Fibroblast of mammary gland (primary cell): ENCODE measurements around the gene DGKB.
A peak's percentile ranks its signal among the peaks of the same experiment; 100 is the strongest.

ENCODE experiments used
- DNase-seq: peaks from one replicate; pipeline ENCODE4 v3.0.0-alpha.2; 2010; ENCODE audit warnings: low read depth
- H3K4me3 ChIP-seq: 2 replicates; pipeline ENCODE4 v1.5.1; 2011; ENCODE audit warnings: low read depth, mild to moderate bottlenecking, low read length, moderate library complexity; ENCODE audit not compliant: control insufficient read depth
- CTCF ChIP-seq: conservative IDR thresholded peaks from 2 replicates; pipeline ENCODE4 v1.5.1; 2011; ENCODE audit warnings: low read depth, low read length, inconsistent platforms; ENCODE audit not compliant: control insufficient read depth, insufficient read depth

Gene DGKB

GRCh38 chr7:14457568-14458453, 444.7 kb downstream of the DGKB start:
- peak; percentile 84 for TF ChIP-seq CTCF
- peak overlapping the region; percentile 27 for H3K4me3 ChIP-seq
- DNase-seq = peak; percentile 89

DNA sequence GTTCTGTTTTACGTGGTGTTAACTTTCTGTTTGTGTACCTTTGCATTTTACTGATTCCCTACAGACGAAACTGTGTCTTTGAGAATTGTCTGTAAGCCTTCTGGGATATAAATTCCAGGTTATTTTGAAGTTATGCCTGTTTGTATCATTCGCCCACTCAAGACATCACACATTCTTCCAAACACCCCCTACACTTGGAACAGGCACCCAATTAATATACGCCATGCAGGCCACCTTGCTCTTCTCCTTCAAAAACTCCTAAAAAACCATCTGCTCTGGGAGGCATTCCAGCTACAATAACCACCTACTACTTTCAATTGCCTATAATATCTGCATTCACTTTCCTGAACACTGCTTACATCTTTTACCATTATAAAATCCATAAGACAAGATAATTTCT, 453.3 kb downstream of the DGKB start:
- DNase-seq = no peak
- H3K4me3 ChIP-seq = no peak overlapping the region
- TF ChIP-seq CTCF = no peak

DNA sequence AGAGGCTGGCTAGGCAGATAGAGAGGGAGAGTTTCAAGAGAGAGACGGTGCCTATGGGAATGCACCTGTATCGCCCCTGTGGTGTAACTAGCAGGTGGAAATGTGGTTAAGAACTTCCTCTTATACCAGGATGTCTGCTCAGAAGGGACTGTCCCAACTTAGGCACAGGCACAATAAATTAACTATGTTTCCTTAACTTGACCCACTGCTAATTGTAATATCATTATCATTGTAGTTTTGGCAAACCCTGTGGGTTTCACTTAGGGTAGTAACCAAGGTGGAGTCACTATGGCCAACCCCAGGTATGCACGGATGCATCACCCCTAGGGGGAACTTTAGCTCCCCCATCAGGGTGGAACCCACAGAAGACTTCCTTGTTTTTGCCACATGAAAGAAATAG, 455.7 kb downstream of the DGKB start:
- H3K4me3 ChIP-seq = no peak overlapping the region
- no peak for DNase-seq
- no peak for TF ChIP-seq CTCF

DNA sequence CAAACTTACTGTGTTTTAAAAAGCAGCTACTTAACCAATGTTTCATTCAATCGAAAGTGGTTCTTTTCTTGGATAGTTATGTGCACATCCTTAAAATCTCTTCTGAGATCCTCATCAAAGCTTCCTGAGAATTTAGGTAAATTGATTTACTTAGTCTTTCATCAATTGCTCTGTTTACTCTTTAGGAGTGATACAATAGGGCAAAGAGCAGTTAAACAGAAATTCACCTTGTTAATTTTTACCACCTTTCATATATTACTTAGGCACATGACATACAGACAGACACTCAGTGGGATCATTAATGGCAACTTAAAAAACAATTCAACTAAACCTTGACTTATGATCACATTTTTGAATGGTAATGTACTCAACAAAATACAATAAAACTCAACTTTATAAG, 456.3 kb downstream of the DGKB start:
- DNase-seq = no peak
- H3K4me3 ChIP-seq = no peak overlapping the region
- no peak for TF ChIP-seq CTCF

DNA sequence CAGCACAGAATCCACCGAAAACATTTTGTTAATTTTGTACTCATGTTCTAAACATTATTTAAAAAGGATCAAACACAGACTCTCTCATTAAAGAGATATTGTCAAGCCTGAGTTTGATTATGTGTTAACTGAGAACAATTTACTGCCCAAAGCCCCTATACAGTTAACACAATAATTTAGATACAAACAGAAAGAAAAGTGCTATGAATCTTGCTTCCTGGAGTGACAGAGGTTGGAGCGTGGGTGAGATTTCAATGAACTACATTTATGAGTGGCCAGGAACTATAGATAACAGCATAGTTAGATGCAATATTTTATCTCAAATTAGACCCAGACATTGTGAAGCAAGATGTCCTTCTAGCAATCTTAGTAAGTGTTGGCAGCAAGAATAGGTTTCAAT, 464.2 kb downstream of the DGKB start:
- H3K4me3 ChIP-seq = no peak overlapping the region
- no peak for DNase-seq
- no peak for TF ChIP-seq CTCF

DNA sequence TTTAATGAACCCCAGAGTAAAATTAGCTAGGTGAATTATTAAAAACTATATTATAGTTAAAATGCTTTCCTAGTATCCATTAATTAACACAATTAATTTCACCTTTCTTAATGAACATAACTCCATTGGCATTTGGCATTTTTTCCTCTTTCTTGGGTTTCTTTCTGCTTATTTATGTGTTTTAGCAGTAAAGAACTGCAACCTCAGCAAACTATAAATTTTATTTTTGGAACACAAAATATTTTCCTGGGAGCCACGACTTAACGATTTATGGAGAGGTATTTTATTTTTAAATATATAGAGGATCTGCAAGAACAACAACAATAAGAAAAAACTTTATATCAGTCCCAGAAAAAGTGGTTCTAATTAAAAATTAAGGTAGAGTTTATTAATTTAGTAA, 465.7 kb downstream of the DGKB start:
- no peak for TF ChIP-seq CTCF

More for the DNA sequence above, 465.7 kb downstream of the DGKB start:
- H3K4me3 ChIP-seq = no peak overlapping the region
- no peak for DNase-seq
